Fibroblast of lung (primary cell): Measurements from ENCODE around the gene AQP11.

ENCODE experiments used
- CTCF ChIP-seq, 2 donors: IDR thresholded peaks in 1 of 2; conservative IDR thresholded peaks in 1 of 2; 1 replicate in 1 of 2; 2 replicates in 1 of 2; pipeline ENCODE4 v1.5.1; 2011 to 2012; ENCODE audit warnings: low read length in 2 of 2, control low read depth in 1 of 2, inconsistent platforms in 1 of 2, low read depth in 1 of 2, mild to moderate bottlenecking in 1 of 2
- EZH2 ChIP-seq: IDR thresholded peaks from 2 replicates; pipeline ENCODE4 v1.5.1; 2012; ENCODE audit warnings: low read length, control low read depth, mild to moderate bottlenecking; ENCODE audit errors: missing control alignments

DNA sequence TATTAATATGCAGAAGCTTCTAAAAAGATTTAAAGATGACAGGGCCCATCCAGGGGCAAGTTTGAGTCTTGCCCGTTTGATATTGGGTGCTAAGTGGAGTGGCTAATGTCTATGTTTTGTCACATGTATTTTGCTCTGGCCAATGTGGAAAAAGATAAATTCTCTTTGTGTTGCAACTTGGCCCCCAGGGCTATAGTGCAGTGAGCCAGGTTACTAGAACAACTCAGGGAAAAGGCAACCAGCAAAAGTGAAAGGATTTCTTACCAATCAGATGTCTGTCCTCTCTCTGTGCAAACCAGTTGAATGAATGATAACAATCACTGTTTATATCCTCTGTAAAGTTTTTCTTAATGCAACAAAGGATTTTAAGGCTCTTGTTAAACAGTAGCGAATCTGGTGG is 52.5 kb downstream of the AQP11 start:
- TF ChIP-seq CTCF (conservative IDR thresholded peaks at IDR 0.05 in 1 of 2, IDR thresholded peaks at IDR 0.05 in 1 of 2; ENCODE audit: low read depth in 1 of 2, low read length in 2 of 2), result no peak
- no peak for TF ChIP-seq EZH2
